HepG2 (cell line): ENCODE measurements around the gene PIAS3. TPM values are rescaled to one million over a fixed set of nuclear protein-coding genes. Genes with fewer than 3 reads are reported as not detected.

Experiments used
- EP300 ChIP-seq, 3 experiments: sonication (generic) in 1 of 3; formaldehyde crosslinking in 1 of 3; IDR thresholded peaks; 2 replicates each; pipeline versions ENCODE4 v1.5.1 to v1.6.1; 2011 to 2020; ENCODE audit warnings: low read depth in 2 of 3, low read length in 2 of 3, borderline replicate concordance in 1 of 3, improper control_type of control experiment in 1 of 3, mild to moderate bottlenecking in 1 of 3, missing genetic modification reagents in 1 of 3, moderate library complexity in 1 of 3
- GATAD2A ChIP-seq: IDR thresholded peaks from 2 replicates; pipeline ENCODE4 v1.6.1; 2016
- HOXA7 ChIP-seq: sonication (generic); formaldehyde crosslinking; IDR thresholded peaks from 2 replicates; pipeline ENCODE4 v1.8.1; 2022; ENCODE audit warnings: mild to moderate bottlenecking, missing genetic modification reagents, moderate library complexity
- MYC ChIP-seq: sonication (generic); formaldehyde crosslinking; IDR thresholded peaks from 2 replicates; pipeline ENCODE4 v1.9.0; 2021; ENCODE audit warnings: missing genetic modification reagents, borderline replicate concordance
- SCMH1 ChIP-seq: sonication (generic); formaldehyde crosslinking; IDR thresholded peaks from 2 replicates; pipeline ENCODE4 v1.9.0; 2021; ENCODE audit warnings: missing genetic modification reagents, mild to moderate bottlenecking, borderline replicate concordance
- ZBTB1 ChIP-seq: sonication (generic); formaldehyde crosslinking; IDR thresholded peaks from 2 replicates; pipeline ENCODE4 v1.4.0; 2020; ENCODE audit warnings: missing genetic modification reagents, borderline replicate concordance
- ZNF33A ChIP-seq: sonication (generic); formaldehyde crosslinking; IDR thresholded peaks from 2 replicates; pipeline ENCODE4 v1.5.1; 2020; ENCODE audit warnings: missing genetic modification reagents, mild to moderate bottlenecking, moderate library complexity, borderline replicate concordance
- ZNF468 ChIP-seq: sonication (generic); formaldehyde crosslinking; IDR thresholded peaks from 2 replicates; pipeline ENCODE4 v1.8.0; 2022; ENCODE audit warnings: mild to moderate bottlenecking, moderate library complexity, missing genetic modification reagents
- ZNF652 ChIP-seq: IDR thresholded peaks from 2 replicates; pipeline ENCODE4 v1.6.1; 2016; ENCODE audit warnings: low read depth, borderline replicate concordance
- polyA plus RNA-seq, 8 experiments: library from polyadenylated mRNA; depleted of rRNA in 3 of 8; stranded (reverse) in 7 of 8; unstranded in 1 of 8; fragments of >200 nt; fragmentation: Illumina TruSeq in 4 of 8; extraction: Trizol in 4 of 8; gene quantifications; 2 replicates each; pipeline versions ENCODE4 v1.2.1 to v1.2.3, GENCODE V29; 2011 to 2016; ENCODE audit warnings: low read depth in 4 of 8, missing spikeins in 1 of 8, mixed read lengths in 1 of 8; ENCODE audit not compliant: insufficient read depth in 1 of 8
- total RNA-seq, 5 experiments: library from RNA; depleted of rRNA; stranded (reverse); fragments of >200 nt; fragmentation: Illumina TruSeq; extraction: Trizol; gene quantifications; 2 replicates each; pipeline ENCODE4 v1.2.3, GENCODE V29; 2016; ENCODE audit warnings: low read depth in 1 of 5
- TF ChIP-seq, protein P1 (sequence below): sonication (generic); formaldehyde crosslinking; IDR thresholded peaks from 2 replicates; pipeline ENCODE4 v1.4.0; 2020; ENCODE audit warnings: missing genetic modification reagents
- TF ChIP-seq, protein P2 (sequence below): sonication (generic); formaldehyde crosslinking; IDR thresholded peaks from 2 replicates; pipeline ENCODE4 v1.5.1; 2020; ENCODE audit warnings: mild to moderate bottlenecking, missing genetic modification reagents, moderate library complexity
- TF ChIP-seq, protein P3 (sequence below): sonication (generic); formaldehyde crosslinking; IDR thresholded peaks from 2 replicates; pipeline ENCODE4 v1.4.0; 2020; ENCODE audit warnings: low read depth, mild to moderate bottlenecking, missing genetic modification reagents
- TF ChIP-seq, protein P4 (sequence below): sonication (generic); formaldehyde crosslinking; IDR thresholded peaks from 2 replicates; pipeline ENCODE4 v1.8.1; 2023; ENCODE audit warnings: mild to moderate bottlenecking, missing genetic modification reagents
- TF ChIP-seq, protein P5 (sequence below): sonication (generic); formaldehyde crosslinking; IDR thresholded peaks from 2 replicates; pipeline ENCODE4 v1.4.0; 2020; ENCODE audit warnings: missing genetic modification reagents, borderline replicate concordance

The PIAS3 gene
- total and polyA plus RNA-seq, 2 of the 13 experiments (the other 11 are each of a cell fraction or from before 2014, with no cell fraction given) = 3.7 to 8.0 TPM

DNA sequence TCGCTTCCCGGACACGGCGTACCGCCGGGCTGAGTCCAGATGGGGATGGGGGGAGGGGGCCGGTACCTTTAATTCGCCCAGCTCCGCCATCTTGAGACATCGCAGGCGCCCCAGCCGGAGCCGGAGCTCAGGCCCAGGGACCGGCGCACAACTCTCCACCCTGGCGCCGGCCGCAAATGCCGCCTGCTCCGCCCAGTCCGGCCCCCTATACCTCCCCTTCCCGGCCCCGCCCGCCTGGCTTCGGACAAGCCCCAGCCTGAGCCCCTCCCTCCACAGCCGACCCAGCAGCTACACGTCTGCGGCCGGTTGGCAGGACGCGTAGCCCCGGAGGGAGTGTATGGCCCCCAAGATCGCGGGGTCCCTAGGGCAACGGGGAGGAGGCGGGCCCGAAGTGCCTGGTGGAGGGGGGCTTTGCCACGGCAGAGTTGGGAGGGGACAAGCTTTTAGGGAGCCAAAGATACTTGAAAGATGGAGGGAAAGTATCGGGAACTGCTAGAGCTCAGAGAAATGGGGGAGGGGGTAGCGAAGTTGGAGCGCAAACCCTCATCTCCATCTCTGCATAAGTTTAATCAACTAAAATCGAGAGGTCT is at the start of gene PIAS3 (continued):
- no peak for TF ChIP-seq SCMH1 (CRISPR knock-in tag)
- TF ChIP-seq ZNF652 (CRISPR knock-in tag) = 0 out of 2 replicates have a peak, but pooled peaks have one; percentile 26
- TF ChIP-seq, protein P1, sequence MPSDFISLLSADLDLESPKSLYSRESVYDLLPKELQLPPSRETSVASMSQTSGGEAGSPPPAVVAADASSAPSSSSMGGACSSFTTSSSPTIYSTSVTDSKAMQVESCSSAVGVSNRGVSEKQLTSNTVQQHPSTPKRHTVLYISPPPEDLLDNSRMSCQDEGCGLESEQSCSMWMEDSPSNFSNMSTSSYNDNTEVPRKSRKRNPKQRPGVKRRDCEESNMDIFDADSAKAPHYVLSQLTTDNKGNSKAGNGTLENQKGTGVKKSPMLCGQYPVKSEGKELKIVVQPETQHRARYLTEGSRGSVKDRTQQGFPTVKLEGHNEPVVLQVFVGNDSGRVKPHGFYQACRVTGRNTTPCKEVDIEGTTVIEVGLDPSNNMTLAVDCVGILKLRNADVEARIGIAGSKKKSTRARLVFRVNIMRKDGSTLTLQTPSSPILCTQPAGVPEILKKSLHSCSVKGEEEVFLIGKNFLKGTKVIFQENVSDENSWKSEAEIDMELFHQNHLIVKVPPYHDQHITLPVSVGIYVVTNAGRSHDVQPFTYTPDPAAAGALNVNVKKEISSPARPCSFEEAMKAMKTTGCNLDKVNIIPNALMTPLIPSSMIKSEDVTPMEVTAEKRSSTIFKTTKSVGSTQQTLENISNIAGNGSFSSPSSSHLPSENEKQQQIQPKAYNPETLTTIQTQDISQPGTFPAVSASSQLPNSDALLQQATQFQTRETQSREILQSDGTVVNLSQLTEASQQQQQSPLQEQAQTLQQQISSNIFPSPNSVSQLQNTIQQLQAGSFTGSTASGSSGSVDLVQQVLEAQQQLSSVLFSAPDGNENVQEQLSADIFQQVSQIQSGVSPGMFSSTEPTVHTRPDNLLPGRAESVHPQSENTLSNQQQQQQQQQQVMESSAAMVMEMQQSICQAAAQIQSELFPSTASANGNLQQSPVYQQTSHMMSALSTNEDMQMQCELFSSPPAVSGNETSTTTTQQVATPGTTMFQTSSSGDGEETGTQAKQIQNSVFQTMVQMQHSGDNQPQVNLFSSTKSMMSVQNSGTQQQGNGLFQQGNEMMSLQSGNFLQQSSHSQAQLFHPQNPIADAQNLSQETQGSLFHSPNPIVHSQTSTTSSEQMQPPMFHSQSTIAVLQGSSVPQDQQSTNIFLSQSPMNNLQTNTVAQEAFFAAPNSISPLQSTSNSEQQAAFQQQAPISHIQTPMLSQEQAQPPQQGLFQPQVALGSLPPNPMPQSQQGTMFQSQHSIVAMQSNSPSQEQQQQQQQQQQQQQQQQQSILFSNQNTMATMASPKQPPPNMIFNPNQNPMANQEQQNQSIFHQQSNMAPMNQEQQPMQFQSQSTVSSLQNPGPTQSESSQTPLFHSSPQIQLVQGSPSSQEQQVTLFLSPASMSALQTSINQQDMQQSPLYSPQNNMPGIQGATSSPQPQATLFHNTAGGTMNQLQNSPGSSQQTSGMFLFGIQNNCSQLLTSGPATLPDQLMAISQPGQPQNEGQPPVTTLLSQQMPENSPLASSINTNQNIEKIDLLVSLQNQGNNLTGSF (CRISPR knock-in tag) = no peak; the same call in 1 of the 2 replicates
- no peak for TF ChIP-seq ZNF33A (CRISPR knock-in tag)
- TF ChIP-seq, protein P2, sequence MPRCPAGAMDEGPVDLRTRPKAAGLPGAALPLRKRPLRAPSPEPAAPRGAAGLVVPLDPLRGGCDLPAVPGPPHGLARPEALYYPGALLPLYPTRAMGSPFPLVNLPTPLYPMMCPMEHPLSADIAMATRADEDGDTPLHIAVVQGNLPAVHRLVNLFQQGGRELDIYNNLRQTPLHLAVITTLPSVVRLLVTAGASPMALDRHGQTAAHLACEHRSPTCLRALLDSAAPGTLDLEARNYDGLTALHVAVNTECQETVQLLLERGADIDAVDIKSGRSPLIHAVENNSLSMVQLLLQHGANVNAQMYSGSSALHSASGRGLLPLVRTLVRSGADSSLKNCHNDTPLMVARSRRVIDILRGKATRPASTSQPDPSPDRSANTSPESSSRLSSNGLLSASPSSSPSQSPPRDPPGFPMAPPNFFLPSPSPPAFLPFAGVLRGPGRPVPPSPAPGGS (CRISPR knock-in tag) = peak; percentile 20; the same call in 1 of the 2 replicates
- no peak for TF ChIP-seq GATAD2A (CRISPR knock-in tag)
- TF ChIP-seq ZBTB1 = no peak
- TF ChIP-seq, protein P3, sequence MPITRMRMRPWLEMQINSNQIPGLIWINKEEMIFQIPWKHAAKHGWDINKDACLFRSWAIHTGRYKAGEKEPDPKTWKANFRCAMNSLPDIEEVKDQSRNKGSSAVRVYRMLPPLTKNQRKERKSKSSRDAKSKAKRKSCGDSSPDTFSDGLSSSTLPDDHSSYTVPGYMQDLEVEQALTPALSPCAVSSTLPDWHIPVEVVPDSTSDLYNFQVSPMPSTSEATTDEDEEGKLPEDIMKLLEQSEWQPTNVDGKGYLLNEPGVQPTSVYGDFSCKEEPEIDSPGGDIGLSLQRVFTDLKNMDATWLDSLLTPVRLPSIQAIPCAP (CRISPR knock-in tag) = no peak
- no peak for TF ChIP-seq EP300 (IDR thresholded peaks at IDR 0.05; ENCODE audit: low read depth in 2 of 2, low read length in 2 of 2)
- TF ChIP-seq EP300 (CRISPR knock-in tag; IDR thresholded peaks at IDR 0.05; ENCODE audit: borderline replicate concordance) = no peak
- no peak for TF ChIP-seq MYC (CRISPR knock-in tag)
- TF ChIP-seq, protein P4, sequence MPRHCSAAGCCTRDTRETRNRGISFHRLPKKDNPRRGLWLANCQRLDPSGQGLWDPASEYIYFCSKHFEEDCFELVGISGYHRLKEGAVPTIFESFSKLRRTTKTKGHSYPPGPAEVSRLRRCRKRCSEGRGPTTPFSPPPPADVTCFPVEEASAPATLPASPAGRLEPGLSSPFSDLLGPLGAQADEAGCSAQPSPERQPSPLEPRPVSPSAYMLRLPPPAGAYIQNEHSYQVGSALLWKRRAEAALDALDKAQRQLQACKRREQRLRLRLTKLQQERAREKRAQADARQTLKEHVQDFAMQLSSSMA (CRISPR knock-in tag) = no peak
- TF ChIP-seq ZNF468 (CRISPR knock-in tag) = no peak
- TF ChIP-seq, protein P5, sequence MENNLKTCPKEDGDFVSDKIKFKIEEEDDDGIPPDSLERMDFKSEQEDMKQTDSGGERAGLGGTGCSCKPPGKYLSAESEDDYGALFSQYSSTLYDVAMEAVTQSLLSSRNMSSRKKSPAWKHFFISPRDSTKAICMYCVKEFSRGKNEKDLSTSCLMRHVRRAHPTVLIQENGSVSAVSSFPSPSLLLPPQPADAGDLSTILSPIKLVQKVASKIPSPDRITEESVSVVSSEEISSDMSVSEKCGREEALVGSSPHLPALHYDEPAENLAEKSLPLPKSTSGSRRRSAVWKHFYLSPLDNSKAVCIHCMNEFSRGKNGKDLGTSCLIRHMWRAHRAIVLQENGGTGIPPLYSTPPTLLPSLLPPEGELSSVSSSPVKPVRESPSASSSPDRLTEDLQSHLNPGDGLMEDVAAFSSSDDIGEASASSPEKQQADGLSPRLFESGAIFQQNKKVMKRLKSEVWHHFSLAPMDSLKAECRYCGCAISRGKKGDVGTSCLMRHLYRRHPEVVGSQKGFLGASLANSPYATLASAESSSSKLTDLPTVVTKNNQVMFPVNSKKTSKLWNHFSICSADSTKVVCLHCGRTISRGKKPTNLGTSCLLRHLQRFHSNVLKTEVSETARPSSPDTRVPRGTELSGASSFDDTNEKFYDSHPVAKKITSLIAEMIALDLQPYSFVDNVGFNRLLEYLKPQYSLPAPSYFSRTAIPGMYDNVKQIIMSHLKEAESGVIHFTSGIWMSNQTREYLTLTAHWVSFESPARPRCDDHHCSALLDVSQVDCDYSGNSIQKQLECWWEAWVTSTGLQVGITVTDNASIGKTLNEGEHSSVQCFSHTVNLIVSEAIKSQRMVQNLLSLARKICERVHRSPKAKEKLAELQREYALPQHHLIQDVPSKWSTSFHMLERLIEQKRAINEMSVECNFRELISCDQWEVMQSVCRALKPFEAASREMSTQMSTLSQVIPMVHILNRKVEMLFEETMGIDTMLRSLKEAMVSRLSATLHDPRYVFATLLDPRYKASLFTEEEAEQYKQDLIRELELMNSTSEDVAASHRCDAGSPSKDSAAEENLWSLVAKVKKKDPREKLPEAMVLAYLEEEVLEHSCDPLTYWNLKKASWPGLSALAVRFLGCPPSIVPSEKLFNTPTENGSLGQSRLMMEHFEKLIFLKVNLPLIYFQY (CRISPR knock-in tag) = 0 out of 2 replicates have a peak, but pooled peaks have one; percentile 59
- no peak for TF ChIP-seq HOXA7
